K562 (cell line): ENCODE data around the gene TRAF3IP3. TPM values are rescaled to one million over a fixed set of nuclear protein-coding genes. Genes with fewer than 3 reads are reported as not detected.

ENCODE experiments used
- BCL6 ChIP-seq: fragments of 250-450 bp; sonication (Bioruptor Pico); IDR thresholded peaks from 2 replicates; pipeline ENCODE4 v1.4.0; 2020
- MTA3 ChIP-seq: fragments of 450-650 bp; formaldehyde crosslinking; IDR thresholded peaks from 2 replicates; pipeline ENCODE4 v1.6.1; 2017; ENCODE audit warnings: mild to moderate bottlenecking, borderline replicate concordance
- ZBED1 ChIP-seq: IDR thresholded peaks from 2 replicates; pipeline ENCODE4 v1.6.1; 2014
- ZNF436 ChIP-seq: fragments of 250-450, 450-650 bp; sonication (Bioruptor Pico); formaldehyde crosslinking; IDR thresholded peaks from 2 replicates; pipeline ENCODE4 v1.7.0; 2020; ENCODE audit warnings: mild to moderate bottlenecking
- polyA plus RNA-seq, 8 experiments: library from polyadenylated mRNA; depleted of rRNA in 4 of 8; stranded (reverse) in 5 of 8; unstranded in 3 of 8; fragments of >200 nt; fragmentation: Nextera tagmentation in 2 of 8; fragmentation: Illumina TruSeq in 1 of 8; extraction: Ambion mirVana in 2 of 8; extraction: Trizol in 1 of 8; gene quantifications; 2 replicates each; pipeline versions ENCODE4 v1.2.1 to v1.2.3, GENCODE V29; 2011 to 2014; ENCODE audit warnings: inconsistent platforms in 1 of 8, missing spikeins in 1 of 8
- total RNA-seq, 7 experiments: library from RNA; depleted of rRNA in 6 of 7; stranded (reverse); fragments of >200 nt in 6 of 7; fragmentation: Illumina TruSeq in 2 of 7; extraction: Trizol in 2 of 7; gene quantifications; 2 replicates each; pipeline versions ENCODE4 v1.2.1 to v1.2.3, GENCODE V29; 2011 to 2021; ENCODE audit warnings: low replicate concordance in 1 of 7
- TF ChIP-seq, protein P1 (sequence below): sonication (generic); formaldehyde crosslinking; IDR thresholded peaks from 2 replicates; pipeline ENCODE4 v1.8.1; 2023; ENCODE audit warnings: mild to moderate bottlenecking, missing genetic modification reagents, moderate library complexity
- TF ChIP-seq, protein P2 (sequence below), 2 experiments: IDR thresholded peaks in 1 of 2; conservative IDR thresholded peaks in 1 of 2; 2 replicates each; pipeline ENCODE4 v1.6.1; 2016; ENCODE audit warnings: low read depth in 2 of 2, mild to moderate bottlenecking in 1 of 2, missing compliant biosample characterization in 1 of 2, missing genetic modification characterization in 1 of 2, moderate library complexity in 1 of 2

TRAF3IP3 gene
- total and polyA plus RNA-seq, 9 of the 15 experiments (the other 6 are each of a cell fraction or from before 2014, with no cell fraction given) = 0.06 to 1.1 (median 0.31) TPM

DNA sequence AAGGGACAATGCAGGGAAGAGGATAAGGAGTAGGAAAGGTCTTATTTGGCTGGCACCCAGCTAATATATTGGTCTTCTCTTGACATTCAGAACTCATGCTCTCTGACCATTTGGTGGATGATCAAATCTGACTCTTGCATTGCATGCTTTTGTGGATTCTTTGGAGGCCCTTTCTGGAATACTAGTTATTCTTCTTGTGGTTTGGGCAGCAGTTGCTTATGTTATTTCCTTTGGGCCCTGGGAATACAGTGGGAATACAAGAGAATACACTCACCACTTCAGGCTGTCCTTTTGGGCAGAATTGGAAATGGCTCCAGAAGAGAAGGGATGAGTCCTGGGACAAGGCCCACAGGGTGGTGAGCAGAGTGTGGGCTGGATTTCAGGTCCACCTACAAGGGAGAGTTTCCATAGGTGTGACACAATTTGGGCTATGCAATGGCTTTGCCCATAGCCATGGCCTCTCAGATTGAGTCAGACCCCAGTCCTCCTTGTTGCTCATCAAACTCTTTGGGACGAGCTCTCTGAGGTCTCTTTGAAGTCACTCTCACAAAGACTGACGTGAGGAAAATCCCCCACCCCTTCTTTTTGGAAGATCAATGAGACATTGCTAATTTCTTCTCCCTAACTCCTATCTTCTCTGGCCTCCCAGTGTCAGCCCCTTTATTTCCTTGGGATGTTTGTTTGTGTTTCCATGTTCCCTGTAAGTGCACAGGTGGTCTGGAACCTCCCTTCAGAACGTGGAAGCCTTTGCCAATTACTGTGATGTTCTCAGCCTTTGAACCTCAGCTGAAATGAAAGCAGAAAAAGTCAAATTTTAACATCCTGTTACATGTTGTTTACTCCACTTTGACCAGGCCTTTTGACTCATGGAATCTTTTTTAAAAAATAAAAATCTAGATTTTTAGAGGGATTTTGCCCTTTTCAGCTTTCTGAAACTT is 31.8 kb upstream of the TRAF3IP3 start (continued):
- TF ChIP-seq BCL6 (CRISPR knock-in tag) (no peak), ZBED1 (no peak), ZNF436 (CRISPR knock-in tag) (no peak), MTA3 (no peak)
- TF ChIP-seq, protein P1, sequence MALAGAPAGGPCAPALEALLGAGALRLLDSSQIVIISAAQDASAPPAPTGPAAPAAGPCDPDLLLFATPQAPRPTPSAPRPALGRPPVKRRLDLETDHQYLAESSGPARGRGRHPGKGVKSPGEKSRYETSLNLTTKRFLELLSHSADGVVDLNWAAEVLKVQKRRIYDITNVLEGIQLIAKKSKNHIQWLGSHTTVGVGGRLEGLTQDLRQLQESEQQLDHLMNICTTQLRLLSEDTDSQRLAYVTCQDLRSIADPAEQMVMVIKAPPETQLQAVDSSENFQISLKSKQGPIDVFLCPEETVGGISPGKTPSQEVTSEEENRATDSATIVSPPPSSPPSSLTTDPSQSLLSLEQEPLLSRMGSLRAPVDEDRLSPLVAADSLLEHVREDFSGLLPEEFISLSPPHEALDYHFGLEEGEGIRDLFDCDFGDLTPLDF (CRISPR knock-in tag) = no peak
- TF ChIP-seq, protein P2, sequence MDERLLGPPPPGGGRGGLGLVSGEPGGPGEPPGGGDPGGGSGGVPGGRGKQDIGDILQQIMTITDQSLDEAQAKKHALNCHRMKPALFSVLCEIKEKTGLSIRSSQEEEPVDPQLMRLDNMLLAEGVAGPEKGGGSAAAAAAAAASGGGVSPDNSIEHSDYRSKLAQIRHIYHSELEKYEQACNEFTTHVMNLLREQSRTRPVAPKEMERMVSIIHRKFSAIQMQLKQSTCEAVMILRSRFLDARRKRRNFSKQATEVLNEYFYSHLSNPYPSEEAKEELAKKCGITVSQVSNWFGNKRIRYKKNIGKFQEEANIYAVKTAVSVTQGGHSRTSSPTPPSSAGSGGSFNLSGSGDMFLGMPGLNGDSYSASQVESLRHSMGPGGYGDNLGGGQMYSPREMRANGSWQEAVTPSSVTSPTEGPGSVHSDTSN (CRISPR knock-in tag; IDR thresholded peaks at IDR 0.05; ENCODE audit: low read depth) = no peak
- TF ChIP-seq, protein P2 (tag; conservative IDR thresholded peaks at IDR 0.05; ENCODE audit: low read depth) = no peak
